Spleen (tissue), 11 donors: ENCODE measurements around the gene ERMN. TPM values are rescaled to one million over a fixed set of nuclear protein-coding genes. Genes with fewer than 3 reads are reported as not detected.
"Not testable (repeated sequence)": the region's sequence is repeated elsewhere in the genome, so short reads cannot be mapped to it uniquely, and the experiment has no call there.

ENCODE experiments used
- DNase-seq: peaks from one replicate; pipeline ENCODE4 v3.0.0-alpha.2; 2020
- H3K27ac ChIP-seq, 8 donors: fragments of 200-600 bp; sonication (generic) in 7 of 8; 1 replicate in 4 of 8; 2 replicates in 4 of 8; pipeline versions ENCODE4 v1.5.0 to v1.8.0; 2016 to 2021; ENCODE audit warnings: inconsistent platforms in 4 of 8, mild to moderate bottlenecking in 4 of 8, moderate library complexity in 1 of 8
- H3K27me3 ChIP-seq, 7 donors: fragments of 200-600 bp; sonication (generic) in 6 of 7; replicated peaks in 1 of 7; 1 replicate in 4 of 7; 2 replicates in 3 of 7; pipeline versions ENCODE4 v1.5.0 to v1.8.0; 2016 to 2021; ENCODE audit warnings: inconsistent platforms in 3 of 7, mild to moderate bottlenecking in 1 of 7
- H3K36me3 ChIP-seq, 6 donors: fragments of 200-600 bp; sonication (generic) in 5 of 6; 1 replicate in 4 of 6; 2 replicates in 2 of 6; pipeline versions ENCODE4 v1.5.0 to v1.8.0; 2016 to 2021; ENCODE audit warnings: inconsistent platforms in 2 of 6
- H3K4me1 ChIP-seq, 6 donors: fragments of 200-600 bp; sonication (generic) in 5 of 6; 1 replicate in 3 of 6; 2 replicates in 3 of 6; pipeline versions ENCODE4 v1.5.0 to v1.8.0; 2016 to 2021; ENCODE audit warnings: inconsistent platforms in 3 of 6
- H3K4me3 ChIP-seq, 8 donors: fragments of 200-600 bp; sonication (generic) in 7 of 8; 1 replicate in 4 of 8; 2 replicates in 4 of 8; pipeline versions ENCODE4 v1.5.0 to v1.8.0; 2016 to 2021; ENCODE audit warnings: inconsistent platforms in 4 of 8, mild to moderate bottlenecking in 4 of 8, moderate library complexity in 2 of 8
- H3K9me3 ChIP-seq, 8 donors: fragments of 200-600 bp; sonication (generic) in 7 of 8; 1 replicate in 4 of 8; 2 replicates in 4 of 8; pipeline versions ENCODE4 v1.5.0 to v1.8.0; 2016 to 2021; ENCODE audit warnings: inconsistent platforms in 4 of 8
- POLR2A ChIP-seq, 3 donors: fragments of 450-650 bp; IDR thresholded peaks; one replicate each; pipeline ENCODE4 v1.5.1; 2017; ENCODE audit warnings: antibody characterized with exemption in 3 of 3, mild to moderate bottlenecking in 1 of 3
- POLR2AphosphoS5 ChIP-seq, 3 donors: sonication (generic); formaldehyde crosslinking; IDR thresholded peaks; one replicate each; pipeline ENCODE4 v1.5.1; 2017; ENCODE audit warnings: antibody characterized with exemption in 3 of 3
- WGBS, 5 donors: extraction: QIAGEN DNeasy Blood & Tissue Kit in 3 of 5; methylation state at CpG; one replicate each; pipeline versions ENCODE4 v1.1.5 to v1.1.7; 2013 to 2018; 5-methylcytosine and 5-hydroxymethylcytosine counted together
- intact Hi-C: fragments of 100-400 bp; cut with DNase I; formaldehyde crosslinking; loops from one replicate; pipeline ENCODE4 v1.15.0; 2023; ENCODE audit warnings: low total_unique reads
- polyA plus RNA-seq, 3 donors: library from polyadenylated mRNA; stranded (reverse); fragments of 200-250 nt; gene quantifications; one replicate each; pipeline ENCODE4 v1.2.1, GENCODE V29; 2013
- total RNA-seq, 7 donors: library from RNA; depleted of rRNA in 3 of 7; stranded (reverse); fragments of >200 nt in 3 of 7; fragmentation: NEBNext Ultra II Directional in 4 of 7; extraction: Animal tissue kit (Norgen Biotek cat#: 25700) in 4 of 7; gene quantifications; one replicate each; pipeline versions ENCODE4 v1.1.0 to v1.2.1, GENCODE V29; 2016 to 2021
- TF ChIP-seq, protein P1 (sequence below), 11 experiments: fragments of 200-600 bp in 7 of 11; fragments of 450-650 bp in 4 of 11; sonication (generic) in 4 of 11; IDR thresholded peaks in 8 of 11; conservative IDR thresholded peaks in 3 of 11; 1 replicate in 7 of 11; 2 replicates in 4 of 11; pipeline versions ENCODE4 v1.4.0 to v1.8.0; 2016 to 2021; ENCODE audit warnings: antibody characterized with exemption in 11 of 11, inconsistent platforms in 4 of 11, mild to moderate bottlenecking in 1 of 11
- donor health status: healthy with polysubstance abuse.
- donor health status: DM: no; HTN: no; CAD: no; lungs with moderate emphysema.
- donor health status: DM: no; HTN: no; CAD: no.
- donor health status: Bipolar disorder and iron deficiency.
- donor health status: healthy.
- donor health status: DM: no; HTN: no; CAD: no.
- donor health status: DM: yes; HTN: yes; CAD: no.

Gene ERMN
- total and polyA plus RNA-seq, 10 donors: 1.1 to 10.0 (median 3.2) TPM

DNA sequence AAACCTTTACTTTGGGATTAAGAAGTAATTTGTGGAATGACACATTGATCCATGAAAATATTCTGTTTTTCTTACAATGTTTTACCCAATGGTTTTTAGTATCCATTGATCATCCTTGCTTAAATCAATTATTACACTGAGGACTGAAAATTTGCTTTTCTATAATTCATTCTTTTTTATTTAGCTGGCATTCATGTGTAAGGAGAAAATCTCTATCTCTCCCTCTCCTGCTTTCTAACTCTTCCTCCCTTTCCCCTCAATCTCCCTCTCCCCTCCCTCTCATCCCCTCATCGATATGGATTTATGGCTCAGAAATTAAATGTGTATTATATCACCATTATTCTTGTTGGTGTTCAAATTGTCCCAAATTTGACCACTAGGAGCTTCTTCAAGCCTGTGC lies 38.5 kb downstream of the ERMN start:
- H3K27me3 ChIP-seq: no peaks in the 10 kb centered on the region
- no peaks in the 10 kb centered on the region for H3K9me3 ChIP-seq
- no peak for DNase-seq
- no peaks in the 10 kb centered on the region for H3K4me1 ChIP-seq
- 83 to 96% (median 86%) methylated on average over 1 of the region's 1 CpG for WGBS, 5 donors
- H3K4me3 ChIP-seq: no peak overlapping the region
- TF ChIP-seq POLR2AphosphoS5 (IDR thresholded peaks at IDR 0.05) (no peak), POLR2A (IDR thresholded peaks at IDR 0.05) (no peak)
- TF ChIP-seq, protein P1, sequence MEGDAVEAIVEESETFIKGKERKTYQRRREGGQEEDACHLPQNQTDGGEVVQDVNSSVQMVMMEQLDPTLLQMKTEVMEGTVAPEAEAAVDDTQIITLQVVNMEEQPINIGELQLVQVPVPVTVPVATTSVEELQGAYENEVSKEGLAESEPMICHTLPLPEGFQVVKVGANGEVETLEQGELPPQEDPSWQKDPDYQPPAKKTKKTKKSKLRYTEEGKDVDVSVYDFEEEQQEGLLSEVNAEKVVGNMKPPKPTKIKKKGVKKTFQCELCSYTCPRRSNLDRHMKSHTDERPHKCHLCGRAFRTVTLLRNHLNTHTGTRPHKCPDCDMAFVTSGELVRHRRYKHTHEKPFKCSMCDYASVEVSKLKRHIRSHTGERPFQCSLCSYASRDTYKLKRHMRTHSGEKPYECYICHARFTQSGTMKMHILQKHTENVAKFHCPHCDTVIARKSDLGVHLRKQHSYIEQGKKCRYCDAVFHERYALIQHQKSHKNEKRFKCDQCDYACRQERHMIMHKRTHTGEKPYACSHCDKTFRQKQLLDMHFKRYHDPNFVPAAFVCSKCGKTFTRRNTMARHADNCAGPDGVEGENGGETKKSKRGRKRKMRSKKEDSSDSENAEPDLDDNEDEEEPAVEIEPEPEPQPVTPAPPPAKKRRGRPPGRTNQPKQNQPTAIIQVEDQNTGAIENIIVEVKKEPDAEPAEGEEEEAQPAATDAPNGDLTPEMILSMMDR (IDR thresholded peaks at IDR 0.05 in 8 of 11, conservative IDR thresholded peaks at IDR 0.05 in 3 of 11): no peak
- no peaks in the 10 kb centered on the region for H3K36me3 ChIP-seq
- no peak overlapping the region for H3K27ac ChIP-seq
- intact Hi-C loops: no loop called here

GRCh38 chr2:157283468-157283867 lies 42.2 kb downstream of the ERMN start:
- 67 to 89% (median 76%) methylated on average over 2 of the region's 2 CpGs for WGBS, 5 donors
- peaks cover 0 to 10% (median 0%) of the 10 kb centered on the region in 7 donors for H3K27me3 ChIP-seq
- H3K4me1 ChIP-seq: no peaks in the 10 kb centered on the region
- H3K36me3 ChIP-seq: no peaks in the 10 kb centered on the region
- no peak overlapping the region for H3K4me3 ChIP-seq
- intact Hi-C loops: no loop called here
- TF ChIP-seq, protein P1 (IDR thresholded peaks at IDR 0.05 in 8 of 11, conservative IDR thresholded peaks at IDR 0.05 in 3 of 11): no peak
- TF ChIP-seq POLR2AphosphoS5 (IDR thresholded peaks at IDR 0.05): no peak
- no peak for TF ChIP-seq POLR2A (IDR thresholded peaks at IDR 0.05)
- peaks cover 0 to 7% (median 0%) of the 10 kb centered on the region in 8 donors for H3K9me3 ChIP-seq
- H3K27ac ChIP-seq: no peak overlapping the region
- DNase-seq: no peak

GRCh38 chr2:157281316-157281715 lies 44.3 kb downstream of the ERMN start:
- TF ChIP-seq POLR2A (IDR thresholded peaks at IDR 0.05) (no peak), POLR2AphosphoS5 (IDR thresholded peaks at IDR 0.05) (no peak)
- TF ChIP-seq, protein P1 (IDR thresholded peaks at IDR 0.05 in 8 of 11, conservative IDR thresholded peaks at IDR 0.05 in 3 of 11): no peak
- intact Hi-C loops: no loop called here
- H3K4me3 ChIP-seq: no peak overlapping the region
- no peaks in the 10 kb centered on the region for H3K4me1 ChIP-seq
- H3K27me3 ChIP-seq: peaks cover 0 to 10% (median 0%) of the 10 kb centered on the region in 7 donors
- H3K9me3 ChIP-seq: peaks cover 0 to 7% (median 0%) of the 10 kb centered on the region in 8 donors
- WGBS, 5 donors: 90 to 94% (median 90%) methylated on average over 6 of the region's 6 CpGs
- H3K27ac ChIP-seq: no peak overlapping the region
- DNase-seq: no peak
- H3K36me3 ChIP-seq: no peaks in the 10 kb centered on the region

DNA sequence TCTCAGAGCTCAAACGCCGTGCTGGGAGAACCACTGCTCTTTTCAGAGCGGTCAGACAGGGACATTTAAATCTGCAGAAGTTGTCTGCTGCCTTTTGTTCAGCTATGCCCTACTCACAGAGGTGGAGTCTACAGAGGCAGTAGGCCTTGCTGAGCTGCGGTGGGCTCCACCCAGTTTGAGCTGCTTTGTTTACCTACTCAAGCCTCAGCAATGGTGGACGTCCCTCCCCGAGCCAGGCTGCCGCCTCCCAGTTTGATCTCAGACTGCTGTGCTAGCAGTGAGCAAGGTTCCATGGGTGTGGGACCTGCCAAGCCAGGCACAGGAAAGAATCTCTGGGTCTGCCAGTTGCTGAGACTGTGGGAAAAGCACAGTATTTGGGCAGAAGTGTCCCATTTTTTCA lies 46.3 kb downstream of the ERMN start:
- H3K27ac ChIP-seq, H3K4me3 ChIP-seq, H3K36me3 ChIP-seq, DNase-seq, H3K9me3 ChIP-seq, intact Hi-C loops, H3K4me1 ChIP-seq: not testable (repeated sequence)
- H3K27me3 ChIP-seq: peaks cover 0 to 10% (median 0%) of the 10 kb centered on the region in 7 donors
- WGBS, 5 donors: 72 to 92% (median 86%) methylated on average over 7 of the region's 7 CpGs
